Esophagus squamous epithelium (tissue), 5 donors: ENCODE measurements around the gene STIMATE. TPM values are rescaled to one million over a fixed set of nuclear protein-coding genes. Genes with fewer than 3 reads are reported as not detected.

Experiments
- DNase-seq: peaks from one replicate; lab custom pipeline; 2025; lab: John Stamatoyannopoulos, UW
- H3K27ac ChIP-seq, 4 donors: fragments of 200-600 bp; sonication (generic); one replicate each; pipeline ENCODE4 v1.5.1; 2016 to 2019; ENCODE audit warnings: mild to moderate bottlenecking in 1 of 4
- H3K27me3 ChIP-seq, 4 donors: fragments of 200-600 bp; sonication (generic); 1 replicate in 3 of 4; 2 replicates in 1 of 4; pipeline versions ENCODE4 v1.5.1 to v1.6.0; 2017 to 2021; ENCODE audit warnings: antibody characterized with exemption in 1 of 4
- H3K36me3 ChIP-seq, 3 donors: fragments of 200-600 bp; sonication (generic); one replicate each; pipeline ENCODE4 v1.5.1; 2016 to 2019
- H3K4me1 ChIP-seq, 3 donors: fragments of 200-600 bp; sonication (generic); one replicate each; pipeline ENCODE4 v1.5.1; 2017 to 2019
- H3K4me3 ChIP-seq, 4 donors: fragments of 200-600 bp; sonication (generic); 1 replicate in 3 of 4; 2 replicates in 1 of 4; pipeline ENCODE4 v1.5.1; 2016 to 2019; ENCODE audit warnings: mild to moderate bottlenecking in 2 of 4, moderate library complexity in 1 of 4
- H3K9me3 ChIP-seq, 3 donors: fragments of 200-600 bp; sonication (generic); one replicate each; pipeline ENCODE4 v1.5.1; 2016 to 2019
- CTCF ChIP-seq, 6 experiments: fragments of 450-650 bp in 4 of 6; fragments of 200-600 bp in 2 of 6; sonication (generic) in 2 of 6; IDR thresholded peaks; one replicate each; pipeline ENCODE4 v1.5.1; 2016 to 2019; ENCODE audit warnings: antibody characterized with exemption in 6 of 6, mild to moderate bottlenecking in 4 of 6, moderate library complexity in 4 of 6
- POLR2A ChIP-seq, 4 donors: fragments of 450-650 bp; IDR thresholded peaks; one replicate each; pipeline ENCODE4 v1.6.1; 2017; ENCODE audit warnings: antibody characterized with exemption in 4 of 4, mild to moderate bottlenecking in 4 of 4, moderate library complexity in 3 of 4
- WGBS, 2 donors: methylation state at CpG; one replicate each; pipeline ENCODE4 v1.1.5; 2018; 5-methylcytosine and 5-hydroxymethylcytosine counted together
- intact Hi-C: fragments of 100-400 bp; cut with DNase I; formaldehyde crosslinking; loops from one replicate; pipeline ENCODE4 v1.15.0; 2022
- total RNA-seq, 4 donors: library from RNA; depleted of rRNA; stranded (reverse); fragments of >200 nt; gene quantifications; one replicate each; pipeline ENCODE4 v1.1.0, GENCODE V29; 2016
- donor health status: DM: yes; HTN: yes; CAD: no.

Gene STIMATE
- total RNA-seq, 4 donors from 2014 or later, result 7.0 to 14.7 (median 12.4) TPM

- no peak overlapping the region for H3K27ac ChIP-seq
- no peak overlapping the region for H3K4me3 ChIP-seq
- intact Hi-C loops, result no loop called here
- H3K4me1 ChIP-seq, result no peaks in the 10 kb centered on the region
- WGBS, 2 donors, result 76 to 78% methylated on average over 7 to 11 of the region's 19 CpGs
- H3K36me3 ChIP-seq, result no peaks in the 10 kb centered on the region
- peaks cover 0 to 5% (median 0%) of the 10 kb centered on the region in 4 donors for H3K27me3 ChIP-seq
- no peak for DNase-seq
- H3K9me3 ChIP-seq, result no peaks in the 10 kb centered on the region
- TF ChIP-seq CTCF (IDR thresholded peaks at IDR 0.05) (no peak), POLR2A (IDR thresholded peaks at IDR 0.05) (no peak)
Observed at GRCh38 chr3:52805270-52806039, 91.9 kb downstream of the STIMATE start.

- Histone ChIP-seq H3K27ac (no peak overlapping the region), H3K4me1 (no peaks in the 10 kb centered on the region), H3K4me3 (no peak overlapping the region), H3K27me3 (peaks cover 0 to 5% (median 0%) of the 10 kb centered on the region in 4 donors), H3K9me3 (no peaks in the 10 kb centered on the region), H3K36me3 (no peaks in the 10 kb centered on the region)
- intact Hi-C loops, result no loop called here
- TF ChIP-seq CTCF (IDR thresholded peaks at IDR 0.05) (no peak), POLR2A (IDR thresholded peaks at IDR 0.05) (no peak)
- DNase-seq, result no peak
- WGBS, 2 donors, result 76% methylated on average over 2 of the region's 5 CpGs
Observed at GRCh38 chr3:52801839-52802238, 95.5 kb downstream of the STIMATE start.

- no peaks in the 10 kb centered on the region for H3K27me3 ChIP-seq
- DNase-seq, result no peak
- H3K4me3 ChIP-seq, result no peak overlapping the region
- TF ChIP-seq CTCF (IDR thresholded peaks at IDR 0.05), result no peak
- no peak overlapping the region for H3K27ac ChIP-seq
- intact Hi-C loops, result no loop called here
- no peaks in the 10 kb centered on the region for H3K36me3 ChIP-seq
- no peaks in the 10 kb centered on the region for H3K4me1 ChIP-seq
- WGBS, 2 donors, result 76 to 77% methylated on average over 7 of the region's 7 CpGs
- no peaks in the 10 kb centered on the region for H3K9me3 ChIP-seq
Observed at GRCh38 chr3:52800079-52800478, 97.3 kb downstream of the STIMATE start.

- no peaks in the 10 kb centered on the region for H3K9me3 ChIP-seq
- H3K27me3 ChIP-seq, result no peaks in the 10 kb centered on the region
- WGBS, 2 donors, result 42 to 58% methylated on average over 5 to 10 of the region's 14 CpGs
- DNase-seq, result no peak
- no peak overlapping the region for H3K27ac ChIP-seq
- no peak overlapping the region for H3K4me3 ChIP-seq
- intact Hi-C loops, result no loop called here
- peaks cover 0 to under 1% (median 0%) of the 10 kb centered on the region in 3 donors for H3K4me1 ChIP-seq
- TF ChIP-seq POLR2A (IDR thresholded peaks at IDR 0.05) (no peak), CTCF (IDR thresholded peaks at IDR 0.05) (peak in 4 of 6 experiments; percentile 9 to 49 (median 28))
- H3K36me3 ChIP-seq, result no peaks in the 10 kb centered on the region
Observed at GRCh38 chr3:52798978-52799476, 98.3 kb downstream of the STIMATE start.

GRCh38 chr3:52798376-52798977 lies 98.9 kb downstream of the STIMATE start:
- DNase-seq, result no peak
- Histone ChIP-seq H3K27me3 (no peaks in the 10 kb centered on the region), H3K9me3 (no peaks in the 10 kb centered on the region), H3K27ac (no peak overlapping the region), H3K36me3 (no peaks in the 10 kb centered on the region), H3K4me1 (peaks cover 0 to 4% (median 0%) of the 10 kb centered on the region in 3 donors), H3K4me3 (no peak overlapping the region)
- intact Hi-C loops, result no loop called here
- TF ChIP-seq POLR2A (IDR thresholded peaks at IDR 0.05), result no peak
- TF ChIP-seq CTCF (IDR thresholded peaks at IDR 0.05), result no peak
- WGBS, 2 donors, result 67% methylated on average over 4 of the region's 10 CpGs; no CpG with 5 or more reads in 1 of the 2 donors
